B cell (primary cell): ENCODE measurements around the gene KPNA1.

Experiments used
- EZH2 ChIP-seq: IDR thresholded peaks from 2 replicates; pipeline ENCODE4 v1.6.1; 2012; ENCODE audit warnings: borderline replicate concordance, low read depth, mild to moderate bottlenecking, moderate library complexity, low read length; ENCODE audit not compliant: insufficient read depth, poor library complexity, severe bottlenecking
- TF ChIP-seq, protein P1 (sequence below): fragments of 200-600 bp; IDR thresholded peaks from one replicate; pipeline ENCODE4 v1.8.0; 2022; ENCODE audit warnings: antibody characterized with exemption, mild to moderate bottlenecking

GRCh38 chr3:122515870-122516269 is 1.1 kb upstream of the KPNA1 start:
- TF ChIP-seq EZH2 = no peak
- TF ChIP-seq, protein P1, sequence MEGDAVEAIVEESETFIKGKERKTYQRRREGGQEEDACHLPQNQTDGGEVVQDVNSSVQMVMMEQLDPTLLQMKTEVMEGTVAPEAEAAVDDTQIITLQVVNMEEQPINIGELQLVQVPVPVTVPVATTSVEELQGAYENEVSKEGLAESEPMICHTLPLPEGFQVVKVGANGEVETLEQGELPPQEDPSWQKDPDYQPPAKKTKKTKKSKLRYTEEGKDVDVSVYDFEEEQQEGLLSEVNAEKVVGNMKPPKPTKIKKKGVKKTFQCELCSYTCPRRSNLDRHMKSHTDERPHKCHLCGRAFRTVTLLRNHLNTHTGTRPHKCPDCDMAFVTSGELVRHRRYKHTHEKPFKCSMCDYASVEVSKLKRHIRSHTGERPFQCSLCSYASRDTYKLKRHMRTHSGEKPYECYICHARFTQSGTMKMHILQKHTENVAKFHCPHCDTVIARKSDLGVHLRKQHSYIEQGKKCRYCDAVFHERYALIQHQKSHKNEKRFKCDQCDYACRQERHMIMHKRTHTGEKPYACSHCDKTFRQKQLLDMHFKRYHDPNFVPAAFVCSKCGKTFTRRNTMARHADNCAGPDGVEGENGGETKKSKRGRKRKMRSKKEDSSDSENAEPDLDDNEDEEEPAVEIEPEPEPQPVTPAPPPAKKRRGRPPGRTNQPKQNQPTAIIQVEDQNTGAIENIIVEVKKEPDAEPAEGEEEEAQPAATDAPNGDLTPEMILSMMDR = no peak
